Measurements from ENCODE around the gene DYSF.

GRCh38 chr2:71453404-71454220, at the start of gene DYSF:
- TF ChIP-seq POLR2A (IDR thresholded peaks at IDR 0.05) = no peak
- no peak for TF ChIP-seq CTCF (IDR thresholded peaks at IDR 0.05)
- TF ChIP-seq POLR2AphosphoS5 (IDR thresholded peaks at IDR 0.05) = no peak
- TF ChIP-seq EP300 (IDR thresholded peaks at IDR 0.05) = no peak
